ENCODE data around the gene PHLDA3. TPM values are rescaled to one million over a fixed set of nuclear protein-coding genes. Genes with fewer than 3 reads are reported as not detected.
"Not testable (repeated sequence)": the region's sequence is repeated elsewhere in the genome, so short reads cannot be mapped to it uniquely, and the experiment has no call there.

PHLDA3 gene
- total RNA-seq, 4 donors from 2014 or later: 17.2 to 33.3 (median 21.6) TPM

- Histone ChIP-seq H3K4me3 (replicated peaks in 1 of 3) (no peak overlapping the region), H3K27ac (no peak overlapping the region), H3K9me3 (no peaks in the 10 kb centered on the region), H3K4me1 (peaks cover 10 to 27% of the 10 kb centered on the region in 2 donors), H3K27me3 (no peaks in the 10 kb centered on the region), H3K36me3 (no peaks in the 10 kb centered on the region)
- intact Hi-C loops (cut with DNase I): no loop called here
- peak in 1 of 2 donors; percentile 26 for DNase-seq
- WGBS, 2 donors: 66 to 70% methylated on average over 6 of the region's 6 CpGs
- TF ChIP-seq POLR2A (IDR thresholded peaks at IDR 0.05): no peak
- TF ChIP-seq CTCF (IDR thresholded peaks at IDR 0.05): no peak
These were observed 7.8 kb upstream of the PHLDA3 start for GRCh38 chr1:201476670-201477344.

GRCh38 chr1:201475915-201476669 is 7.1 kb upstream of the PHLDA3 start:
- no peaks in the 10 kb centered on the region for H3K9me3 ChIP-seq
- no peaks in the 10 kb centered on the region for H3K36me3 ChIP-seq
- no peaks in the 10 kb centered on the region for H3K27me3 ChIP-seq
- DNase-seq: no peak
- intact Hi-C loops (cut with DNase I): no loop called here
- TF ChIP-seq POLR2A (IDR thresholded peaks at IDR 0.05) (no peak), CTCF (IDR thresholded peaks at IDR 0.05) (no peak)
- H3K4me3 ChIP-seq (replicated peaks in 1 of 3): no peak overlapping the region
- H3K27ac ChIP-seq: no peak overlapping the region
- 68 to 69% methylated on average over 7 to 8 of the region's 8 CpGs for WGBS, 2 donors
- peaks cover 5 to 20% of the 10 kb centered on the region in 2 donors for H3K4me1 ChIP-seq

GRCh38 chr1:201475130-201475529 is 6.1 kb upstream of the PHLDA3 start:
- no peak overlapping the region for H3K4me3 ChIP-seq (replicated peaks in 1 of 3)
- no peaks in the 10 kb centered on the region for H3K9me3 ChIP-seq
- intact Hi-C loops (cut with DNase I): no loop called here
- no peak for DNase-seq
- H3K4me1 ChIP-seq: peaks cover 0 to 11% of the 10 kb centered on the region in 2 donors
- no peak overlapping the region for H3K27ac ChIP-seq
- TF ChIP-seq POLR2A (IDR thresholded peaks at IDR 0.05) (no peak), CTCF (IDR thresholded peaks at IDR 0.05) (no peak)
- H3K36me3 ChIP-seq: no peaks in the 10 kb centered on the region
- 87 to 89% methylated on average over 2 of the region's 2 CpGs for WGBS, 2 donors
- no peaks in the 10 kb centered on the region for H3K27me3 ChIP-seq

GRCh38 chr1:201473296-201473695 is 4.3 kb upstream of the PHLDA3 start:
- no peak for TF ChIP-seq CTCF (IDR thresholded peaks at IDR 0.05)
- TF ChIP-seq POLR2A (IDR thresholded peaks at IDR 0.05): no peak
- H3K9me3 ChIP-seq: no peaks in the 10 kb centered on the region
- WGBS, 2 donors: 95 to 99% methylated on average over 2 of the region's 2 CpGs
- no peak for DNase-seq
- no peak overlapping the region for H3K4me3 ChIP-seq (replicated peaks in 1 of 3)
- no peaks in the 10 kb centered on the region for H3K36me3 ChIP-seq
- no peak overlapping the region for H3K27ac ChIP-seq
- H3K27me3 ChIP-seq: no peaks in the 10 kb centered on the region
- peaks cover 0 to 15% of the 10 kb centered on the region in 2 donors for H3K4me1 ChIP-seq
- intact Hi-C loops (cut with DNase I): no loop called here

- H3K27ac ChIP-seq; intact Hi-C loops (cut with DNase I); H3K4me3 ChIP-seq (replicated peaks in 1 of 3); H3K9me3 ChIP-seq; H3K27me3 ChIP-seq; H3K36me3 ChIP-seq; DNase-seq: not testable (repeated sequence)
- peaks cover 0 to 20% of the 10 kb centered on the region in 2 donors for H3K4me1 ChIP-seq
- WGBS, 2 donors: 97 to 98% methylated on average over 8 of the region's 8 CpGs
These were observed 3.3 kb upstream of the PHLDA3 start for GRCh38 chr1:201472321-201472720.
